Kasumi-1 (cell line): ENCODE data around the gene FBXW9.
"Not testable (repeated sequence)": the region's sequence is repeated elsewhere in the genome, so short reads cannot be mapped to it uniquely, and the experiment has no call there.

Experiments used
- DNase-seq, 2 experiments: peaks; one replicate each; lab custom pipeline; 2025; lab: John Stamatoyannopoulos, UW

The FBXW9 gene

DNA sequence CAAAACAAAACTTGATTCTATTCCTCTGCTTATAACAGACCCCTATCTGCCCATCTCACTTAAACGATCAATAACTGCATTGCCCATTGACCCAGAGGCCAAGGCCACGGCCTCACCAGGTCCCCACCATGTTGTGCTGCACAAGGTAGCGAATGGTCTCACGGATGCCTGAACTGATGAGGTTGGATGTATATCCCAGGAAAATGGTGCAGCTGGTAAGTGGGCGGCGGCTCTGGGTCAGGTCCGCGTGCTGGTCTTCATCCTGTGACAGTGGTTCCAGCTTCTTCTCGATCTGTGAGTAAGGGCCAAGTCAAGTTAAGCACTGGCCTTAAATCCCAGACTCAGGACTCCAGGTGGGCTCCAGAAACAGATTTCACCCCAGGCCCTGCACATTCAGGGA is 16.4 kb downstream of the FBXW9 start:
- DNase-seq = no peak

DNA sequence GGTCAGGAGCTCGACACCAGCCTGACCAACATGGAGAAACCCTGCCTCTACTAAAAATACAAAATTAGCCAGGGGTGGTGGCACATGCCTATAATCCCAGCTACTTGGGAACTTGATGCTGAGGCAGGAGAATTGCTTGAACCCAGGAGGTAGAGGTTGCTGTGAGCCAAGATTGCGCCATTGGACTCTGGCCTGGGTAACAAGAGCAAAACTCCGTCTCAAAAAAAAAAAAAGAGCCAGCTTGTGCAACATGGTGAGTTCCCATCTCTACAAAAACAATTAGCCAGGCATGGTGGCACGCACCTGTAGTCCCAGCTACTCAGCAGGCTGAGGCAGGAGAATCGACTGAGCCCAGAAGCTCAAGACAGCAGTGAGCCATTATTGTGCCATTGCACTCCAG is 18.4 kb downstream of the FBXW9 start:
- not testable (repeated sequence) for DNase-seq

DNA sequence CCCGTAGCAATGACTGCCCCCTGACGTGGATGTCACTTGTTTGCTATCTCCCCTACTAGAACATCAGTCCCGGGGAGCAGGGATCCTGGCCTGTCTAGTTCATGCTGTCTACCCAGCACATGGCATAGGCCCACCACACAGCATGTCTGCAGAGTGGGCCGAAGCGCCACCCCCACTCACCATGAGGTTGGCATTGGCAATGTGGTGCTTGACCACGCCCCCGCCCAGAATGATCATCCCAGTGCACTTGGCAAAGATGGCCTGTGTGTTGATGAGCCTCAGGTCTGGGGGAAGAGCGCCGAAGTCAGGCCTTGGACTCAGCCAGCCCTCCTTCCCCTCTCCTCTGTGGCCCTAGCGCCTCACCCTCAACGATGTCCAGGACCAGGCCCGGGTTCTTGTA is 19.5 kb downstream of the FBXW9 start:
- DNase-seq = no peak

DNA sequence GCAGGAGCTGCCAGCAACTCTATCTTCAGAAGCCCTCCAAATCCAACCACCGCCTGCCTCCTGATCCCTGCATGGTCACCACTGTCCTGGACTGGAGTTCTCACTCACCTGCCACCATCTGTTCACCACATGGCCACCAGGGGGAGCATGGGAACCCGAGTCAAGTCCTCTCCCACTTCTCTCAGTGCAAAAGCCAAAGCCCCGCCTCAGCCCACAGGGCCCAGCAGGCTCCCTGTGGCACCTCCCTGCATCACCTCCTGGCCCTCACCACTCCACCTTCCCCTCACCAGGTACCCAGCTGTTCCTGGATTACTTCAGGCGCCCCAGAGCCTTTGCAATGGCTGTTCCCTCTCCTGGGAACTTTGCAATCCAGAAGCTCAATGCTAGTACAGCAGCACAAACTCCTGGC is 20.0 kb downstream of the FBXW9 start:
- peak; percentile 71 to 75 for DNase-seq

DNA sequence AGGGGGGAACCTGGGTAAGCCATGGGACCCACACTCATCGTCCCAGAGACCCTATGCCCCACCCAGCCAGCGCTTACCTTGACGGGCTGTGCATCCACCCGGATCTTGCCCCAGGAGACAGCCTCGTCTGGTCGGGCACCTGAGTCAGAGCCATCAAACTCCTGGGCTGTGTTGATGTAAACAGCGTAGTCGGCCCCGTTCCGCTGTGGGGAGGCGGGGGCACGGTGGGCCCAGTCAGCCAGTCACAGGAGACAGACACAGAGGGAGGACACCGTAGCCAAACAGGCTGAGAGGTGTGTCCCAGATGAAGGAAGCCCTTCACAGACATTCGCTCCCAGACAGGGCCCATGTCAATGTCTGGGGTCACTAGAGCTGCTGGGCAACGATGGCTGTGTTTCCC is 20.5 kb downstream of the FBXW9 start:
- no peak for DNase-seq

DNA sequence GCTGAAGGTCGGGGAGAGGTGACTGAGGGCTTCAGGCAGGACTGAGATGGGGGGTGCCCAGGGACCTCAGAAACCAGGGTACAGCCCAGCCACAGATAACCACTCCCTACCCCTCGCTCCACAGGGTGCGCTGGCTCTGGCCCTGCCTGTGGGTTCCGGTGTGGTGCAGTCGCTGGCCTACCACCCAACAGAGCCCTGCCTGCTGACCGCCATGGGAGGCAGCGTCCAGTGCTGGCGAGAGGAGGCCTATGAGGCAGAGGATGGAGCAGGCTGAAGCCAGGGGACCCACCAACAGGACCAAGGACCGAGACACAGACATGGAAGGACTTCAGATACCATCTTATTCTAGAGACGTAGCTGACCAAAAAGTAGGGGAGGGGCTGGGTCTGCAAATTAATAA is 21.0 kb downstream of the FBXW9 start:
- no peak for DNase-seq

DNA sequence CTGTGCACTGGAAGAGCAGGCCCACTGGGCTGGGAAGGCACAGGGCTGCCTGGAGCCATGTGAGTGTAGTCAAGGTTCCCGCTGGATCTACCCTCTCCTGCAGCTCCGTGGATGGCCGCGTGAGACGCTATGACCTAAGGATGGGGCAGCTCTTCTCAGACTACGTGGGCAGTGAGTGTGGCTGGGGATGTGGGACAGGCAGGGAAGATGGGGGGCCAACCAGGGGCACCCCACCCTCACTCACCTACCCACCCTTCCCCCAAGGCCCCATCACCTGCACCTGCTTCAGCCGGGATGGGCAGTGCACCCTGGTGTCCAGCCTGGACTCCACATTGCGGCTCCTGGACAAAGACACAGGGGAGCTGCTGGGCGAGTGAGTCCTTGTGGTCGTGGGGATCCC is 23.7 kb downstream of the FBXW9 start:
- DNase-seq = no peak

DNA sequence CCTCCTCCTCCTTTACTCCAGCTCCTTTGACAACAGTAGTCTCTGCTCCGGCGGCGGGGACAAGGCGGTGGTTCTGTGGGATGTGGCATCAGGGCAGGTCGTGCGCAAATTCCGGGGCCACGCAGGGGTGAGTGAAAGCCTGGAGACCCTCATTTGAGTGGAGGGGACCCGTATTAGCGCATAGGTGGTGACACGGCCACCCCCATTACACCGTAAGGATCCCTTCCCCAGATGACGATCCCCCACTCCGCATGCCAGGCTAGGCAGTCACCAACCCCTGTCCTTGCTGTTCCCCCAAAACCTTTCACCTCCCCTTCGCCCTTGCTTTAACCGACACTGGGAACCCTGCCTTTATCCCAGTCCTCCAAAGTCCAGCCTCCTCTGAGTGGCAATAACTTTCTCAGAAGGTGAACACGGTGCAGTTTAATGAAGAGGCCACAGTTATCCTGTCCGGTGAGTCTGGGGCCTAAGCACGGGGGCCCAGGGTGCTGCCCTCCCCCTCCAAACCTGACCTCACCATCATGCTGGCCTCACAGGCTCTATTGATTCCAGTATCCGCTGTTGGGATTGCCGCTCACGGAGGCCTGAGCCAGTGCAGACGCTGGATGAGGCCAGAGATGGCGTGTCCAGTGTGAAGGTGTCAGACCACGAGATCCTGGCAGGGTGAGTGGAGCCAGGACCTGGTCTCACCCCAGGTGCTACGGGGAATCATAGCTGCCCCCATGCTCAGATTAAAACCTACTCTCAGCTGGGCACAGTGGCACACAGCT is 26.1 kb downstream of the FBXW9 start:
- DNase-seq = no peak

DNA sequence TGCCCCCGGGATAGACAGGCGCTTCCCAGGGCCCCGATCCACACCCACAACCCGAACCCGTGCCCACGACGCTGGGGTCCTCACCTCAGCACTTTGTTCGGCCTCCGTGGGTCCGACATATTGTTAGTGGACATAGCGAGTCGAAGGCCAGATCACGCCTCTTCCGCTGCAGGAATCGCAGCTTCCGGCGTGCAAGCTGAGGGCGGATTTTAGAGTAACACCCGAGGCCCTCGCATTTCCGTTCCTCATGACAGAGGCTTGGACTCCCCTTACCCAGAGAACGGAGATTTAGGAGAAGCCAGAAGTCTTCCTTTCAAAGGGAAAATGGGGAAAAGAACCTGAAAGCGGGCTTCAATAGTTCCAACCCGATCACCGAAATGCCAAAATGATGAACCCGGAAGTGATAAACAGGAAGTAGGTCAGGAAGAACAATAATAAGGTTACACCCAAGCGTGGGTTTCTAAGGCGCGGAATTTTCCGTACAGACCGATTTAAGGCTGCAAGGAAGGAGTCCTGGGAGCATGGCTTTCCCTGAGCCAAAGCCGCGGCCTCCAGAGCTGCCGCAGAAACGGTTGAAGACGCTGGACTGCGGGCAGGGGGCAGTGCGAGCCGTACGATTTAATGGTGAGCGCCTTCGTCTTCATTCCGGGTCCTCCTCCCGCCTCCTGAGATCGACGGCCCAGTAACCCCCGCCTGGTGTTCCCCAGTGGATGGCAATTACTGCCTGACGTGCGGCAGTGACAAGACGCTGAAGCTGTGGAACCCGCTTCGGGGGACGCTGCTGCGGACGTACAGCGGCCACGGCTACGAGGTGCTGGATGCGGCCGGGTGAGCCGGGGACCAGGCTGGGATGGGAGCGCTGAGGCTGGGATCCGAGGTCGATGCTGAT is 26.9 kb downstream of the FBXW9 start:
- peak; percentile 81 to 88 for DNase-seq

DNA sequence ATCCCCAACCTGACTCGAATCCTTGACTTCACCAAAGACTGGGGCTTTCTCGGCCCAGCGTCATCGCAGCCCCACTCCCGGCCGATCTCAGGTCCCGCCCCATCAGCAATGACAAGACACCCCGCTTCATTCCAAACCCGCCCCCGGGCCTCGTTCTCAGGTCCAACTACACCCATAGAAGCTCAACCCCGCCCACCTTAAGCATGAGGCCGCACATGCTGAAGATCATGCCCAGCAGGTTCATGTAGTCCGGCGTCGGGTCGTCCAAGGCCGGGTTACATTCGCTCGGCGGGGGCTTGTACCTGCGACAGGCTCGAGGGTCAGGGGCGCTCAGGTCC is 27.5 kb downstream of the FBXW9 start:
- DNase-seq = peak in 1 of 2 experiments; percentile 37

DNA sequence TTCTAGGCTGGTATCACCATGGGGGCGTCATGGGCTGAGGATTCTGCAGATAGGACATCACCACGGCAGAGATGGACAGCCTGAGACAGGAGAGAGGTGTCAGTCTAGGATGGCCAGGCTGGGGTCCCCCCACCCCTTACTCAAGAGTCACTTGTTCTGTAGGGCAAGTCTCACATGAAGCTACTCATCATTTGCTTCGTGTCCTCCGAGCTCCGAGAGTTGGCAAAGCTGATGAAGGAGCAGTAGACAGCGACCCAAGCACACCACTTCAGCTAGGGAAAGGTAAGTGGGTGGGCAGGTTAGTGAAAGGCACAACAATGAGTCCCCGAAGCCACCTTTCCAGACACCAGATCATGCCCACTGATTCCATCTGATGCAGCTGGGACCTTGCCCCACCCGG is 28.1 kb downstream of the FBXW9 start:
- no peak for DNase-seq

DNA sequence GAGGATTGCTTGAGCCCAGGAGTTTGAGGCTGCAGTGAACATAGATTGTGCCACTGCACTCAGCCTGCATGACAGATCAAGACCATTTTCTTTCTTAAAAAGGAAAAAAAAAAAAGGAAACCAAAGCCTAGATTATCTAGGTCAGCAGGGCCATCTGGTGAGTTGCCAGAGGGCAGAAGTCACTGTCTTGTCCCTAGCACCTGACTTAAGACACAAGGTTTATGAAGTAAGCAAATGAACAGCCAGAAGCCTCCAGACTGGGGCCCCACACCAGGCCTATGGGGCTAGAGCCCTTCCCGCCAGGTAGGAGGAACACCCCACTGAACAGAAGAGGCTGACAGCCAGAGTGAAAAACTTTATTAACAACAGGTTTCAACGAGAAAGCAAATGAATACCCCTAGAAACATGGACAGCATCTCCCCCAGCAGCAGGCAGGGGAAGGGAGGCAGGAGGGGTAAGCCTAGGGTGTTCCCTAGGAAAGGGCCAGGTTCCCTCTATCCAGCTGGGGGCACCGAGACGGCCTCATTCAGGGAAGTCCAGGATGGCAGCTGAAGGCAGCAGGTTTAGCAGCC is 28.6 kb downstream of the FBXW9 start:
- DNase-seq = no peak

DNA sequence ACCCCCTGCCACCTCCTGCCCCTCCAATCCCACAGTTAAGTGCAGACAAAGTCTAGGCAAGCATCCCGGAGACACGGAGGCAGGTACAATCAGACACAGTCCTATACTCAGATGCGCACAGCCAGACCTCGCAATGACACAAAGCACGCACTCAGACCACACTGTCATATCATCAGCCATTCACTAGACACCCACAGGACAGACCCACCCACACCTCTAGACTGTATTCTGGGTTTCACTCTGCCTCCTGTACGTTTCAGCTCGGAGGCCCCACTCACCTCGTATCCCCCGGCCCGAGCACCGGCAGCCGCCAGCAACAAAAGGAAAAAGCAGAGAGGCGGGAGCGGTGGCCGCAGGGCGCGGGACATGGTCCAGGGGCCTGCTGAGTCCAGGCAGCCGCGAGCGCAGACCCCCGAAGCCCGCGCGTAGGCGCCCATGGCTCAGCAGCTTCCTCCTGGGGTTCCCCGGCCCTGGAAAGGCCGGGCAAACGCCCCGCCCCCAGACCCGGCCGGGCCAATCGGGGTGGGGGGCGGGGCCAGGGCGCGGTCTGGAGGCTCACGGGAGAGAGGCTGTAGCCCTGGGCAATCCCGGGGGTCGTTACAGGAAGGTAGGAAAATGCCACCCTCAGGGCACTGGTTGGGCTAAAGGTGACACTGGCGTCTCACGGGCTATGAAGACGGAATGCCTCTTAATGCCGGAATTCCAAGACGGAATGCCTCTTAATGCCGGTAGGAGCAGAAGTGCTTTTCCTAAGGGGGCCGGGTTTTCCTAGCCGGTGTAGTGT is 30.0 kb downstream of the FBXW9 start, which contains the start of the genes MAN2B1 and WDR83:
TSS of gene MAN2B1 (minus strand) at position 478 of the 784 bp plus-strand sequence. CDS start at position 437, 41 bp downstream.
TSS of gene WDR83 (plus strand) at position 543 of the 784 bp plus-strand sequence. CDS start 2,984 bp downstream, outside the sequence.
- DNase-seq = peak; percentile 71

DNA sequence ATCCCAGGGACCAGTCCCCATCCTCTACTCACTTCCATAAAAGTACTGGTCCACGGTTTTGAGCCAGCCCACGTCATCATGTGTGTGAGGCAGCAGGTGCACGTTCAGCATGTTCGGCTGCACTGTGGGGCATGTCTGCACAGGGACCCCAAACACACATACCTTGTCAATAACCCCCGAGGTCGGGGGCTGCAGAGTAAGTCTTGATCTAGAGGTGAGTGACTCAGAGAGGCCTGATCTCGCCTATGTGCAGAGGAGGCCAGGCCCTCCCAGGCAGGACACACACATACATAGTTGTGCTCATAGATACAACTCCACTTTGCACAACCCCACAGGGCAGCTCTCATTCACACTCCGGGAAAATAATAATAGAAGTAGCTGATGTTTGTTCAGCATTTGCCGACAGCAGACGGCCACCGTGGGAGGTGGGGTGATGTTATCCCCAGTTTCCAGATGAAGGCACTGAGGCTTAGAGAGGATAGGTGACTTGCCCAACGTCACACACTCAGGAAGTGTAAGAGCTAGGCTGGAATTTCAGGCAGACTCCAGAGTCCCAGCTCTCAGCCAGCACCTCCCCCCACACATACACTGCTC is 30.7 kb downstream of the FBXW9 start:
- DNase-seq = peak in 1 of 2 experiments; percentile 46

DNA sequence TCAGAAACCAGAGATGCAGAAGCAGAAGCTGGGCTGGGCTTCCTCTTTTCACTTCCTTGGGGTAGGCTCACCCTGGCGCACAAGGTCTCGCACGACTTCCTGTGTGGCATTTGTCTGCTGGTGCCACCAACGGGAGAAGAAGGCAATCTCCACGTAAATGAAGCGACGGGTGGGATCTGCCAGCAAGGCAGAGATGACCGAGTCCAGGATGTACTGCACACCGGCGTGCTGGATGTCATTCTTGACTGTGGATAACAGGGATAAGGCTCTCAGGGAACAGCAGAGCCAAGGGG is 31.2 kb downstream of the FBXW9 start:
- peak; percentile 95 to 96 for DNase-seq

DNA sequence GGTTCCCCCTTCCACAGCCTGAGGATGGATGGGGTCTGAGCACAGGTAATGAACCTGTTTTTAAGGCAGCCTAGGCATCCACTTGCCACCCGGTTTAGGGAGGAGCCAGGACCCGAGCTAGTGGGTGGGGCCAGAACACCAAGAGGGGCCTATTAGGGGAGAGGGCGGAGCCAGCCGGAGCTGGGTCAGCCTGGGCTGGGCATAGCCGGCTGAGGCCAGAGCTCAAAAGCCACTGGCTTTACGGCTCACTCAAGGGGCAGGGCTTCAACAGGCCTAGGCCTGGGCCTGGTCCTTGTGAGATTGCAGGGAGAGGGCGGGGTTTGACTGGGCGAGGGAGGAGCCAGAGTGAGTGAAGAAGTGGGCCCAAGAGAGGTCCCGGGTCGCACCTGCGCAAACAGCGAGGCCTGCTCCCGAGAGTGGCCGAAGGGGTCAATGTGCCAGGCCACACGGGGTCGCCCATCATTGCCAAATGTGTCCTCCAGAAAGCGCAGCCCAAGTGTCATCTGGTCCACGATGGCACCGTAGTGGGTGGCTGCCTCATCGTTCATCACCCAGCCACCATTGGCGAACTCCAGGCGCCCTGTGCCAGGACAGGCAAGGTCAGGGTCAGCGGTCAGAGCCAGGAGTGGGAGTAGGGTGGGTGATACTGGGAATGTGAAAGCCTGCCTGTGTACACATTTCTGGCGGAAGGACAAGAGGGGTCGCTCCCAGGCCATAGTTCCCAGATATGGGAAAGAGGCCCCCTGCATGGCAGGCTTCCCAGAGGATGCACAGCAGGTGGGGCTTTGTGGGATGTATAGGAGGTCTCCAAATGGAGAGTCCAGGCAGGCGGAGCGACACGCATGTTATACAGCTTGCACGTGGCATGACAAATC is 31.8 kb downstream of the FBXW9 start:
- no peak for DNase-seq

DNA sequence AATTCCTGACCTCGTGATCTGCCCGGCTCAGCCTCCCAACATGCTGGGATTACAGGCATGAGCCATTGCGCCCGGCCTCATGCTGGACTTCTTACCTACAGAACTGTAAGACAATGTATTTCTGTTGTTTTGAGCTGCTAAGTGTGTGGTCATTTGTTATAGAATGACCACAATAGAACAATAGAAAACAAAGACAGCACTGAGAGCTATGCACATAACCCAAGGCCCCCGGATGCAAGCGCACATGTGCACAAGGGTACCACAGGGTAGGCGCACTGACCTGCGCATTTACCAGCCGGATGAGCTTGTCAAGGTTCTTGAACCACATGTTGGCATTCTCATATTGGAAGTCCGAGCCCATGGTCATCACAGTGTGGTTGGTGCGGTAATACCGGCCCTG is 35.5 kb downstream of the FBXW9 start:
- no peak for DNase-seq

DNA sequence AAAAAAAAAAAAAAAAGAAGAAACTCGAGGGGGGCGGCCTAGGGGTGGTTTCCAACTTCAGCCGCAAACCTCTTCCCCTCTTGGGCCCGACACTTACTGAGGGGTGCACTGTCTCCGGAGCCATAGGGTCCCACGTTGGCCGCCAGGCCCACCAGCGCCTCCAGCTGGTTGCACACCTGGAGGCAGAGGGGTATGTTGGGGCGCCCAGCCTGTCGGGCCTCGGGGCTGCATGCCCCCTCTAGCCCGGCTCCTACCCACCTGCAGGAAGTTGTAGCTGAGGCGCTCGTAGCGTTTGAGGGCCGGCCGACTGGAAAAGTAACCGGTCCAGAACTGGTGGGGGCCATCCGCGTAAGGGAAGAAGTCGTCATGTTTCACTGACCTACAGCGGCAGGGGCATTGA is 38.5 kb downstream of the FBXW9 start:
- no peak for DNase-seq

DNA sequence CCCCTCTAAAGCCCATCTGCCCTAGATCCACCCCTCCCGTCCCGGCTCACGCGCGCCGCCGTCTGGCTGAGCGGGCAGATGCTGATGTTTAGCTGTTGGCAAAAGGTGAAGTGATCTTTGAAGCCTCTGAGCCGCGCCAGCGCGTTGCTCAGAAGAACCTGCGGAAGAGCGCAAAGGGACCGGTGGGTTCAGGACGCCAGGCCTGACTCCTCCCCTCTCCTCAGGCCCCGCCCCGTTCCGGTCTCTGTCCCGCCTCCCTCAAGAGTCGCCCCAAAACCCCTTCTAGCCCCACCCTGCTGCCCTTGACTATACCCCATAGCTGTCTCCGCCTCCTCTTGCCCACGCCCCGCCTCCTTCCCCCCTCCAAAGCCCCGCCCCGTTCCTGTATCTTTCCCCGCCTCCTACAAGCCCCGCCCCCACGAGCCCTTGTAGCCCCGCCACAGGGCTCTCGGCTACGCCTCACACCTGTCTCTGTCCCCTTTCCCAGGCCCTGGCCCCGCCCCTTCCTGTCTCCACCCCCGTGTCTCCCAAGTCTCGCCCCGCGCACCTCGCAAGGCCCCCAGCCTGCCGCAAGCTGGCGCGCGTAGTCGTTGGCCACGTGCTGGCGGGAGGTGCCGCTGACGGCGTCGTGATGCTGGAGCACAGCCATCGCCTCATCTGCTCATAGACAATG is 39.4 kb downstream of the FBXW9 start:
- DNase-seq = no peak

DNA sequence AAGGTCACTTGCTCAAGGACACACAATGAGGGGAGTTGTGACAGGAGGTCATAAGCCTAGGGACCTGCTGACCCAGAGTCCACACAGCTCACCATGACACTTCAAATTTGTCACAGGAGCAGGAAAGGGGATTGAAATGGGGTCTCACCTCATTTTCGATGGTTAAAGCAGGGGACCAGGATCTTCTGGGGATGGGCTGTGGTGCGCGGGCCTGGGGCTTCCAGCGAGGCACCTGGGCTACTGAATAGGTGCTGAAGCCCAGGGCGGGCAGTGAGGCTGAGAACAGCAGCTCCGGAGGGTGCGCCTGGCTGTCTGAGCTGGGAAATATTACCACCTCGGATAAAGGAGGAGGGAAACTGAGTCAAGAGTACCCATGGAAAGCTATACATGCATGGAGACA is 40.9 kb downstream of the FBXW9 start:
- no peak for DNase-seq
